HG03457 (cell line): ENCODE measurements around the gene CTDSP2.
"Not testable (repeated sequence)": the region's sequence is repeated elsewhere in the genome, so short reads cannot be mapped to it uniquely, and the experiment has no call there.

Experiments used
- ATAC-seq: cut with Tn5 transposase; IDR thresholded peaks from one replicate; pipeline ENCODE4 v1.9.1; 2021; ENCODE audit warnings: moderate number of reproducible peaks; ENCODE audit not compliant: unreplicated experiment

CTDSP2 gene

GRCh38 chr12:57836442-57837375, 9.8 kb downstream of the CTDSP2 start:
- peak; percentile 40 for ATAC-seq

GRCh38 chr12:57835366-57836288, 10.9 kb downstream of the CTDSP2 start:
- ATAC-seq: no peak

- no peak for ATAC-seq
These were observed 12.2 kb downstream of the CTDSP2 start for GRCh38 chr12:57834086-57834876.

- ATAC-seq: no peak
These were observed 12.9 kb downstream of the CTDSP2 start for GRCh38 chr12:57833672-57834071.

- ATAC-seq: no peak
These were observed 13.6 kb downstream of the CTDSP2 start for GRCh38 chr12:57832966-57833365.

GRCh38 chr12:57830393-57830792, 16.1 kb downstream of the CTDSP2 start:
- ATAC-seq: no peak

- ATAC-seq: no peak
These were observed 17.3 kb downstream of the CTDSP2 start for GRCh38 chr12:57829025-57829777.

- ATAC-seq: no peak
These were observed 19.6 kb downstream of the CTDSP2 start for GRCh38 chr12:57826966-57827365.

GRCh38 chr12:57826400-57826799, 20.1 kb downstream of the CTDSP2 start:
- ATAC-seq: no peak

GRCh38 chr12:57825451-57825850, 21.1 kb downstream of the CTDSP2 start:
- no peak for ATAC-seq

GRCh38 chr12:57823908-57824640, 22.5 kb downstream of the CTDSP2 start:
- ATAC-seq: no peak

- ATAC-seq: no peak
These were observed 23.2 kb downstream of the CTDSP2 start for GRCh38 chr12:57823131-57823907.

GRCh38 chr12:57822392-57823130, 24.0 kb downstream of the CTDSP2 start:
- no peak for ATAC-seq

- ATAC-seq: no peak
These were observed 24.9 kb downstream of the CTDSP2 start for GRCh38 chr12:57821474-57822214.

GRCh38 chr12:57821015-57821414, 25.5 kb downstream of the CTDSP2 start:
- ATAC-seq: not testable (repeated sequence)

GRCh38 chr12:57820119-57820518, 26.4 kb downstream of the CTDSP2 start:
- not testable (repeated sequence) for ATAC-seq

GRCh38 chr12:57817990-57818331, 28.6 kb downstream of the CTDSP2 start:
- ATAC-seq: not testable (repeated sequence)
